GM21723 (cell line): Measurements from ENCODE around the gene SAP25.
"Not testable (repeated sequence)": the region's sequence is repeated elsewhere in the genome, so short reads cannot be mapped to it uniquely, and the experiment has no call there.

Source experiments
- ATAC-seq: cut with Tn5 transposase; IDR thresholded peaks from one replicate; pipeline ENCODE4 v1.9.1; 2021; ENCODE audit warnings: mild to moderate bottlenecking, moderate library complexity; ENCODE audit not compliant: unreplicated experiment

The SAP25 gene

GRCh38 chr7:100576384-100576993 is 2.8 kb upstream of the SAP25 start:
- ATAC-seq, result no peak

- no peak for ATAC-seq
Observed at GRCh38 chr7:100575746-100576383, 2.2 kb upstream of the SAP25 start.

- no peak for ATAC-seq
Observed at GRCh38 chr7:100575206-100575631, 1.5 kb upstream of the SAP25 start.

GRCh38 chr7:100574362-100575205 is 884 bp upstream of the SAP25 start:
- no peak for ATAC-seq

GRCh38 chr7:100572949-100573675 is 588 bp downstream of the SAP25 start:
- ATAC-seq, result no peak

GRCh38 chr7:100572281-100572948 is 1.3 kb downstream of the SAP25 start:
- ATAC-seq, result no peak

- ATAC-seq, result no peak
Observed at GRCh38 chr7:100571829-100572116, 1.9 kb downstream of the SAP25 start.

- no peak for ATAC-seq
Observed at GRCh38 chr7:100570954-100571828, 2.5 kb downstream of the SAP25 start.

- ATAC-seq, result no peak
Observed at GRCh38 chr7:100568896-100569844, 4.5 kb downstream of the SAP25 start.

GRCh38 chr7:100568176-100568895 is 5.4 kb downstream of the SAP25 start:
- ATAC-seq, result no peak

GRCh38 chr7:100567751-100568175 is 5.9 kb downstream of the SAP25 start:
- no peak for ATAC-seq

- ATAC-seq, result no peak
Observed at GRCh38 chr7:100567031-100567730, 6.5 kb downstream of the SAP25 start.

GRCh38 chr7:100566018-100566531 is 7.6 kb downstream of the SAP25 start:
- no peak for ATAC-seq

GRCh38 chr7:100565133-100565571 is 8.5 kb downstream of the SAP25 start:
- no peak for ATAC-seq

- ATAC-seq, result not testable (repeated sequence)
Observed at GRCh38 chr7:100564405-100564804, 9.3 kb downstream of the SAP25 start.

GRCh38 chr7:100563809-100564400 is 9.8 kb downstream of the SAP25 start:
- ATAC-seq, result no peak

- ATAC-seq, result no peak
Observed at GRCh38 chr7:100563100-100563564, 10.6 kb downstream of the SAP25 start.
